ENCODE data around the gene SRI.

GRCh38 chr7:88202278-88202677 is 17.6 kb downstream of the SRI start:
- TF ChIP-seq CTCF (IDR thresholded peaks at IDR 0.05) (no peak), POLR2A (IDR thresholded peaks at IDR 0.05) (no peak)
